Peyer's patch (tissue), 4 donors: Measurements from ENCODE around the gene ACTL6B.

ENCODE experiments used
- POLR2A ChIP-seq, 2 donors: fragments of 450-650 bp; IDR thresholded peaks; one replicate each; pipeline ENCODE4 v1.5.1; 2017; ENCODE audit warnings: antibody characterized with exemption in 2 of 2, mild to moderate bottlenecking in 2 of 2, moderate library complexity in 2 of 2
- TF ChIP-seq, protein P1 (sequence below), 6 experiments: fragments of 450-650 bp in 4 of 6; fragments of 200-600 bp in 2 of 6; sonication (generic) in 1 of 6; IDR thresholded peaks; one replicate each; pipeline ENCODE4 v1.5.1; 2017 to 2019; ENCODE audit warnings: antibody characterized with exemption in 6 of 6, mild to moderate bottlenecking in 3 of 6, moderate library complexity in 1 of 6

DNA sequence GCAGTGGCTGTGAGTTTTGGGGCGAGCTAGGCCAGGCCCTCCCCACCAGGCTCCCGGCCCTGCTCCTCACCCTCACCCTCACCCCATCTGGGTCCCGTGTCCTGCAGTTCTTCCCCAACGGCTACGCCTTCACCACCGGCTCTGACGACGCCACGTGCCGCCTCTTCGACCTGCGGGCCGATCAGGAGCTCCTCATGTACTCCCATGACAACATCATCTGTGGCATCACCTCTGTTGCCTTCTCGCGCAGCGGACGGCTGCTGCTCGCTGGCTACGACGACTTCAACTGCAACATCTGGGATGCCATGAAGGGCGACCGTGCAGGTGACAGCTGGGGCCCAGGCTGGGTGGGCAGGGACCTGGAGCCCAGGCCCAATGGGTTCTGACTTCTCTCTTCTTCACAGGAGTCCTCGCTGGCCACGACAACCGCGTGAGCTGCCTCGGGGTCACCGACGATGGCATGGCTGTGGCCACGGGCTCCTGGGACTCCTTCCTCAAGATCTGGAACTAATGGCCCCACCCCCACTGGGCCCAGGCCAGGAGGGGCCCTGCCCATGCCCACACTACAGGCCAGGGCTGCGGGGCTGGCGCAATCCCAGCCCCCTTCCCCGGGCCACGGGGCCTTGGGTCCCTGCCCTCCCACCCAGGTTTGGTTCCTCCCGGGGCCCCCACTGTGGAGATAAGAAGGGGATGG, 22.2 kb upstream of the ACTL6B start:
- TF ChIP-seq, protein P1, sequence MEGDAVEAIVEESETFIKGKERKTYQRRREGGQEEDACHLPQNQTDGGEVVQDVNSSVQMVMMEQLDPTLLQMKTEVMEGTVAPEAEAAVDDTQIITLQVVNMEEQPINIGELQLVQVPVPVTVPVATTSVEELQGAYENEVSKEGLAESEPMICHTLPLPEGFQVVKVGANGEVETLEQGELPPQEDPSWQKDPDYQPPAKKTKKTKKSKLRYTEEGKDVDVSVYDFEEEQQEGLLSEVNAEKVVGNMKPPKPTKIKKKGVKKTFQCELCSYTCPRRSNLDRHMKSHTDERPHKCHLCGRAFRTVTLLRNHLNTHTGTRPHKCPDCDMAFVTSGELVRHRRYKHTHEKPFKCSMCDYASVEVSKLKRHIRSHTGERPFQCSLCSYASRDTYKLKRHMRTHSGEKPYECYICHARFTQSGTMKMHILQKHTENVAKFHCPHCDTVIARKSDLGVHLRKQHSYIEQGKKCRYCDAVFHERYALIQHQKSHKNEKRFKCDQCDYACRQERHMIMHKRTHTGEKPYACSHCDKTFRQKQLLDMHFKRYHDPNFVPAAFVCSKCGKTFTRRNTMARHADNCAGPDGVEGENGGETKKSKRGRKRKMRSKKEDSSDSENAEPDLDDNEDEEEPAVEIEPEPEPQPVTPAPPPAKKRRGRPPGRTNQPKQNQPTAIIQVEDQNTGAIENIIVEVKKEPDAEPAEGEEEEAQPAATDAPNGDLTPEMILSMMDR (IDR thresholded peaks at IDR 0.05) = no peak
- TF ChIP-seq POLR2A (IDR thresholded peaks at IDR 0.05) = no peak
